ENCODE results near the gene RHBDL1. TPM values are rescaled to one million over a fixed set of nuclear protein-coding genes. Genes with fewer than 3 reads are reported as not detected.

Gene RHBDL1
- total RNA-seq, 4 donors from 2014 or later = 1.5 to 2.0 TPM; not detected in 2

GRCh38 chr16:670485-671352, 4.8 kb upstream of the RHBDL1 start:
- no peak for DNase-seq
- H3K27me3 ChIP-seq = no peaks in the 10 kb centered on the region
- no peak overlapping the region for H3K27ac ChIP-seq
- H3K4me3 ChIP-seq = no peak overlapping the region
- no peak for TF ChIP-seq POLR2A (IDR thresholded peaks at IDR 0.05)
- TF ChIP-seq, protein P1, sequence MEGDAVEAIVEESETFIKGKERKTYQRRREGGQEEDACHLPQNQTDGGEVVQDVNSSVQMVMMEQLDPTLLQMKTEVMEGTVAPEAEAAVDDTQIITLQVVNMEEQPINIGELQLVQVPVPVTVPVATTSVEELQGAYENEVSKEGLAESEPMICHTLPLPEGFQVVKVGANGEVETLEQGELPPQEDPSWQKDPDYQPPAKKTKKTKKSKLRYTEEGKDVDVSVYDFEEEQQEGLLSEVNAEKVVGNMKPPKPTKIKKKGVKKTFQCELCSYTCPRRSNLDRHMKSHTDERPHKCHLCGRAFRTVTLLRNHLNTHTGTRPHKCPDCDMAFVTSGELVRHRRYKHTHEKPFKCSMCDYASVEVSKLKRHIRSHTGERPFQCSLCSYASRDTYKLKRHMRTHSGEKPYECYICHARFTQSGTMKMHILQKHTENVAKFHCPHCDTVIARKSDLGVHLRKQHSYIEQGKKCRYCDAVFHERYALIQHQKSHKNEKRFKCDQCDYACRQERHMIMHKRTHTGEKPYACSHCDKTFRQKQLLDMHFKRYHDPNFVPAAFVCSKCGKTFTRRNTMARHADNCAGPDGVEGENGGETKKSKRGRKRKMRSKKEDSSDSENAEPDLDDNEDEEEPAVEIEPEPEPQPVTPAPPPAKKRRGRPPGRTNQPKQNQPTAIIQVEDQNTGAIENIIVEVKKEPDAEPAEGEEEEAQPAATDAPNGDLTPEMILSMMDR (IDR thresholded peaks at IDR 0.05) = no peak
- H3K4me1 ChIP-seq = peaks cover 0 to 16% of the 10 kb centered on the region in 2 donors
- intact Hi-C loops (cut with DNase I; ENCODE audit: low total_unique reads) = no loop called here
- no peaks in the 10 kb centered on the region for H3K9me3 ChIP-seq
- no peaks in the 10 kb centered on the region for H3K36me3 ChIP-seq

- Histone ChIP-seq H3K4me1 (peaks cover 0 to 19% of the 10 kb centered on the region in 2 donors), H3K4me3 (no peak overlapping the region), H3K36me3 (no peaks in the 10 kb centered on the region)
Observed at GRCh38 chr16:671353-672131, 3.9 kb upstream of the RHBDL1 start.

GRCh38 chr16:672371-672770, 3.1 kb upstream of the RHBDL1 start:
- intact Hi-C loops (cut with DNase I; ENCODE audit: low total_unique reads) = no loop called here
- TF ChIP-seq, protein P1 (IDR thresholded peaks at IDR 0.05) = no peak
- no peak for TF ChIP-seq POLR2A (IDR thresholded peaks at IDR 0.05)
- Histone ChIP-seq H3K4me3 (no peak overlapping the region), H3K9me3 (no peaks in the 10 kb centered on the region), H3K4me1 (peaks cover 0 to 15% of the 10 kb centered on the region in 2 donors), H3K36me3 (no peaks in the 10 kb centered on the region), H3K27ac (no peak overlapping the region), H3K27me3 (no peaks in the 10 kb centered on the region)
- no peak for DNase-seq

More at GRCh38 chr16:671353-672131, 3.9 kb upstream of the RHBDL1 start:
- intact Hi-C loops (cut with DNase I; ENCODE audit: low total_unique reads) = no loop called here
- Histone ChIP-seq H3K27ac (no peak overlapping the region), H3K27me3 (no peaks in the 10 kb centered on the region), H3K9me3 (no peaks in the 10 kb centered on the region)
- no peak for DNase-seq
- TF ChIP-seq, protein P1 (IDR thresholded peaks at IDR 0.05) = no peak
- TF ChIP-seq POLR2A (IDR thresholded peaks at IDR 0.05) = no peak

GRCh38 chr16:672851-673250, 2.6 kb upstream of the RHBDL1 start:
- Histone ChIP-seq H3K27ac (no peak overlapping the region), H3K27me3 (no peaks in the 10 kb centered on the region), H3K4me1 (peaks cover 0 to 11% of the 10 kb centered on the region in 2 donors), H3K9me3 (no peaks in the 10 kb centered on the region), H3K36me3 (no peaks in the 10 kb centered on the region), H3K4me3 (no peak overlapping the region)
- DNase-seq = no peak
- TF ChIP-seq, protein P1 (IDR thresholded peaks at IDR 0.05) = no peak
- no peak for TF ChIP-seq POLR2A (IDR thresholded peaks at IDR 0.05)
- intact Hi-C loops (cut with DNase I; ENCODE audit: low total_unique reads) = no loop called here

All from uterus (tissue), 4 donors.